ENCODE results near the gene IL4. TPM values are rescaled to one million over a fixed set of nuclear protein-coding genes. Genes with fewer than 3 reads are reported as not detected.

The IL4 gene
- total and polyA plus RNA-seq, 2 experiments from 2014 or later, result not detected

DNA sequence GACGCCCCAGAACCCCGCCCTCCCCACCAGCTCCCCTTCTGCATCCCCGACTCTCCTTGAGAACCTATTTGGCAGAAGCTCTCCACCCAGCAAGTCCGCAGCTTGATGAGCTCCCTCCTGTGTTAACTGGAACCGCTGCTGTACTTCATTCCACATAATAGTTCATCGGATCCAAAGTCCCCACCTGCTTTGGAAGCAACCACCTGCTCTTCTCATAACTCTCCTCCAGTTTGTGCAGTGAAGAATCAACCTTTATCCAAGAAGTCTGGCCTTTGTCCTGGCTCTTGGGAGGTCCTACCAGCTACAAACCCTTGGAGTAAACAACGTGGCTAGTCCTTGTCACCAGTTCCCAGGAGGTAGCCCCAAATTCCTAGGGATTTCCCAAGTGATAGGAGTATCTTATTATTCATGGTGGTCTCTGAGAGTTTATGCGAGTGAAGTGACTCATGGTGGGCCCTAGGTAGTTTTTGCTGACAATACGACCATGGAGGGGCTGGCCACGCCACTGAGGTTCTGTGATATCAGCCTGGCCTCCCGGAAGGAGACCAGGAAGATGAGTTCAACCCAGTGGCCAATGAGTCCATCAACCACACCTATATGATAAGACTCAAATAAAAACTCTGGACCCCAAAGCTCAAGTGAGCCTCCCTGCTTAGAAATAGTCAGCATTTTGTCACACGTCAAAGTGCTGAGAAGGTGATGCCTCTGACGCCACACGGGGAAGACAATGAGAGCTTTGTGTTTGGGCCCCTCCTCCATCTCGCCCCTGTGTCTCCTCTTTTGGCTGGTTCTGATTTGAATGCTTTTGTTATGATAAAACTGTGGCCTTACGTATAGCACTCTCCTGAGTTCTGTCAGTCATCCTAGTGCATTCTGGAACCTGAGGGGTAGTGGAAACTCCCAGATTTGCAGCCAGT is 3.6 kb upstream of the IL4 start (continued):
- TF ChIP-seq STAT1 (IDR thresholded peaks at IDR 0.05; ENCODE audit: unreplicated experiment) (no peak), JUNB (IDR thresholded peaks at IDR 0.05; ENCODE audit: unreplicated experiment) (no peak), NANOG (IDR thresholded peaks at IDR 0.05; ENCODE audit: borderline replicate concordance) (no peak), CREB1 (CRISPR knock-in tag; IDR thresholded peaks at IDR 0.05; ENCODE audit: low read depth) (no peak)
- TF ChIP-seq, protein P1, sequence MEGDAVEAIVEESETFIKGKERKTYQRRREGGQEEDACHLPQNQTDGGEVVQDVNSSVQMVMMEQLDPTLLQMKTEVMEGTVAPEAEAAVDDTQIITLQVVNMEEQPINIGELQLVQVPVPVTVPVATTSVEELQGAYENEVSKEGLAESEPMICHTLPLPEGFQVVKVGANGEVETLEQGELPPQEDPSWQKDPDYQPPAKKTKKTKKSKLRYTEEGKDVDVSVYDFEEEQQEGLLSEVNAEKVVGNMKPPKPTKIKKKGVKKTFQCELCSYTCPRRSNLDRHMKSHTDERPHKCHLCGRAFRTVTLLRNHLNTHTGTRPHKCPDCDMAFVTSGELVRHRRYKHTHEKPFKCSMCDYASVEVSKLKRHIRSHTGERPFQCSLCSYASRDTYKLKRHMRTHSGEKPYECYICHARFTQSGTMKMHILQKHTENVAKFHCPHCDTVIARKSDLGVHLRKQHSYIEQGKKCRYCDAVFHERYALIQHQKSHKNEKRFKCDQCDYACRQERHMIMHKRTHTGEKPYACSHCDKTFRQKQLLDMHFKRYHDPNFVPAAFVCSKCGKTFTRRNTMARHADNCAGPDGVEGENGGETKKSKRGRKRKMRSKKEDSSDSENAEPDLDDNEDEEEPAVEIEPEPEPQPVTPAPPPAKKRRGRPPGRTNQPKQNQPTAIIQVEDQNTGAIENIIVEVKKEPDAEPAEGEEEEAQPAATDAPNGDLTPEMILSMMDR (conservative IDR thresholded peaks at IDR 0.05; ENCODE audit: low read depth in 2 of 2), result no peak

DNA sequence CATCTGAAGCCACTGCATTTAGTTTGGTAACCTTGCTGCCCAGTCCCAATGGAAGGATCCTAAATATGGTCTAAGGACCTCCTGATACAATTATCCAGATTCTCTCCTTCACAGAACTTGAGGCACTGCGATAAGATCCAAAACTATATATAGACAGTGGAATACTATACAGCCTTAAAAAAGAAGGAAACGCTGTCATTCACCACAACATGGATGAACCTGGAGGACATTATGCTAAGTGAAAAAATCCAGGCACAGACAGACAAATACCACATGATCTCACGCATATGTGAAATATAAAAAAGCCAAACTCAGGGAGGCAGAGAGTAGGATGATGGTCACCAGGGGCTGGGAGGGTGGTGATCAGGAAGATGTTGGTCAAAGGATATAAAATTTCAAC is 2.8 kb upstream of the IL4 start:
- peaks cover 3% of the 10 kb centered on the region; the same call in 1 of the 3 replicates for H3K4me1 Mint-ChIP-seq
- Histone ChIP-seq H3K4me1 (ENCODE audit: insufficient read depth) (no peaks in the 10 kb centered on the region), H3K36me3 (ENCODE audit: insufficient read depth) (no peaks in the 10 kb centered on the region), H3K79me2 (replicated peaks; ENCODE audit: insufficient read depth) (no peaks in the 10 kb centered on the region), H3K27me3 (ENCODE audit: insufficient read depth) (no peaks in the 10 kb centered on the region), H2AFZ (no peak overlapping the region), H3K4me3 (no peak overlapping the region), H3K9me2 (ENCODE audit: insufficient read depth) (peaks cover 2% of the 10 kb centered on the region; the same call in 1 of the 2 replicates), H3K4me2 (no peak overlapping the region), H4K20me1 (replicated peaks; ENCODE audit: insufficient read depth) (no peaks in the 10 kb centered on the region), H3K27ac (ENCODE audit: low read depth) (no peak overlapping the region), H3F3A (replicated peaks; ENCODE audit: low read depth) (no peaks in the 10 kb centered on the region)
- H3K27me3 Mint-ChIP-seq (ENCODE audit: insufficient read depth, low read depth, poor library complexity), result peaks cover 7% of the 10 kb centered on the region
- no peak overlapping the region for H3K27ac Mint-ChIP-seq
- H3K4me3 Mint-ChIP-seq, result no peak overlapping the region
- ATAC-seq (no peak), DNase-seq (ENCODE audit: low spot score) (no peak)
- H3K36me3 Mint-ChIP-seq (ENCODE audit: low read depth), result no peaks in the 10 kb centered on the region; the same call in 2 of the 3 replicates
- H3K9me3 Mint-ChIP-seq, result no peaks in the 10 kb centered on the region; the same call in 2 of the 3 replicates
- TF ChIP-seq ZNF114 (CRISPR knock-in tag; IDR thresholded peaks at IDR 0.05) (no peak), EZH2phosphoT487 (IDR thresholded peaks at IDR 0.05; ENCODE audit: unreplicated experiment) (no peak), NANOG (IDR thresholded peaks at IDR 0.05; ENCODE audit: borderline replicate concordance) (no peak)
- TF ChIP-seq, protein P2, sequence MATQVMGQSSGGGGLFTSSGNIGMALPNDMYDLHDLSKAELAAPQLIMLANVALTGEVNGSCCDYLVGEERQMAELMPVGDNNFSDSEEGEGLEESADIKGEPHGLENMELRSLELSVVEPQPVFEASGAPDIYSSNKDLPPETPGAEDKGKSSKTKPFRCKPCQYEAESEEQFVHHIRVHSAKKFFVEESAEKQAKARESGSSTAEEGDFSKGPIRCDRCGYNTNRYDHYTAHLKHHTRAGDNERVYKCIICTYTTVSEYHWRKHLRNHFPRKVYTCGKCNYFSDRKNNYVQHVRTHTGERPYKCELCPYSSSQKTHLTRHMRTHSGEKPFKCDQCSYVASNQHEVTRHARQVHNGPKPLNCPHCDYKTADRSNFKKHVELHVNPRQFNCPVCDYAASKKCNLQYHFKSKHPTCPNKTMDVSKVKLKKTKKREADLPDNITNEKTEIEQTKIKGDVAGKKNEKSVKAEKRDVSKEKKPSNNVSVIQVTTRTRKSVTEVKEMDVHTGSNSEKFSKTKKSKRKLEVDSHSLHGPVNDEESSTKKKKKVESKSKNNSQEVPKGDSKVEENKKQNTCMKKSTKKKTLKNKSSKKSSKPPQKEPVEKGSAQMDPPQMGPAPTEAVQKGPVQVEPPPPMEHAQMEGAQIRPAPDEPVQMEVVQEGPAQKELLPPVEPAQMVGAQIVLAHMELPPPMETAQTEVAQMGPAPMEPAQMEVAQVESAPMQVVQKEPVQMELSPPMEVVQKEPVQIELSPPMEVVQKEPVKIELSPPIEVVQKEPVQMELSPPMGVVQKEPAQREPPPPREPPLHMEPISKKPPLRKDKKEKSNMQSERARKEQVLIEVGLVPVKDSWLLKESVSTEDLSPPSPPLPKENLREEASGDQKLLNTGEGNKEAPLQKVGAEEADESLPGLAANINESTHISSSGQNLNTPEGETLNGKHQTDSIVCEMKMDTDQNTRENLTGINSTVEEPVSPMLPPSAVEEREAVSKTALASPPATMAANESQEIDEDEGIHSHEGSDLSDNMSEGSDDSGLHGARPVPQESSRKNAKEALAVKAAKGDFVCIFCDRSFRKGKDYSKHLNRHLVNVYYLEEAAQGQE (IDR thresholded peaks at IDR 0.05; ENCODE audit: unreplicated experiment), result no peak
- TF ChIP-seq, protein P3, sequence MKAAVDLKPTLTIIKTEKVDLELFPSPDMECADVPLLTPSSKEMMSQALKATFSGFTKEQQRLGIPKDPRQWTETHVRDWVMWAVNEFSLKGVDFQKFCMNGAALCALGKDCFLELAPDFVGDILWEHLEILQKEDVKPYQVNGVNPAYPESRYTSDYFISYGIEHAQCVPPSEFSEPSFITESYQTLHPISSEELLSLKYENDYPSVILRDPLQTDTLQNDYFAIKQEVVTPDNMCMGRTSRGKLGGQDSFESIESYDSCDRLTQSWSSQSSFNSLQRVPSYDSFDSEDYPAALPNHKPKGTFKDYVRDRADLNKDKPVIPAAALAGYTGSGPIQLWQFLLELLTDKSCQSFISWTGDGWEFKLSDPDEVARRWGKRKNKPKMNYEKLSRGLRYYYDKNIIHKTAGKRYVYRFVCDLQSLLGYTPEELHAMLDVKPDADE (IDR thresholded peaks at IDR 0.05), result no peak
- TF ChIP-seq, protein P4, sequence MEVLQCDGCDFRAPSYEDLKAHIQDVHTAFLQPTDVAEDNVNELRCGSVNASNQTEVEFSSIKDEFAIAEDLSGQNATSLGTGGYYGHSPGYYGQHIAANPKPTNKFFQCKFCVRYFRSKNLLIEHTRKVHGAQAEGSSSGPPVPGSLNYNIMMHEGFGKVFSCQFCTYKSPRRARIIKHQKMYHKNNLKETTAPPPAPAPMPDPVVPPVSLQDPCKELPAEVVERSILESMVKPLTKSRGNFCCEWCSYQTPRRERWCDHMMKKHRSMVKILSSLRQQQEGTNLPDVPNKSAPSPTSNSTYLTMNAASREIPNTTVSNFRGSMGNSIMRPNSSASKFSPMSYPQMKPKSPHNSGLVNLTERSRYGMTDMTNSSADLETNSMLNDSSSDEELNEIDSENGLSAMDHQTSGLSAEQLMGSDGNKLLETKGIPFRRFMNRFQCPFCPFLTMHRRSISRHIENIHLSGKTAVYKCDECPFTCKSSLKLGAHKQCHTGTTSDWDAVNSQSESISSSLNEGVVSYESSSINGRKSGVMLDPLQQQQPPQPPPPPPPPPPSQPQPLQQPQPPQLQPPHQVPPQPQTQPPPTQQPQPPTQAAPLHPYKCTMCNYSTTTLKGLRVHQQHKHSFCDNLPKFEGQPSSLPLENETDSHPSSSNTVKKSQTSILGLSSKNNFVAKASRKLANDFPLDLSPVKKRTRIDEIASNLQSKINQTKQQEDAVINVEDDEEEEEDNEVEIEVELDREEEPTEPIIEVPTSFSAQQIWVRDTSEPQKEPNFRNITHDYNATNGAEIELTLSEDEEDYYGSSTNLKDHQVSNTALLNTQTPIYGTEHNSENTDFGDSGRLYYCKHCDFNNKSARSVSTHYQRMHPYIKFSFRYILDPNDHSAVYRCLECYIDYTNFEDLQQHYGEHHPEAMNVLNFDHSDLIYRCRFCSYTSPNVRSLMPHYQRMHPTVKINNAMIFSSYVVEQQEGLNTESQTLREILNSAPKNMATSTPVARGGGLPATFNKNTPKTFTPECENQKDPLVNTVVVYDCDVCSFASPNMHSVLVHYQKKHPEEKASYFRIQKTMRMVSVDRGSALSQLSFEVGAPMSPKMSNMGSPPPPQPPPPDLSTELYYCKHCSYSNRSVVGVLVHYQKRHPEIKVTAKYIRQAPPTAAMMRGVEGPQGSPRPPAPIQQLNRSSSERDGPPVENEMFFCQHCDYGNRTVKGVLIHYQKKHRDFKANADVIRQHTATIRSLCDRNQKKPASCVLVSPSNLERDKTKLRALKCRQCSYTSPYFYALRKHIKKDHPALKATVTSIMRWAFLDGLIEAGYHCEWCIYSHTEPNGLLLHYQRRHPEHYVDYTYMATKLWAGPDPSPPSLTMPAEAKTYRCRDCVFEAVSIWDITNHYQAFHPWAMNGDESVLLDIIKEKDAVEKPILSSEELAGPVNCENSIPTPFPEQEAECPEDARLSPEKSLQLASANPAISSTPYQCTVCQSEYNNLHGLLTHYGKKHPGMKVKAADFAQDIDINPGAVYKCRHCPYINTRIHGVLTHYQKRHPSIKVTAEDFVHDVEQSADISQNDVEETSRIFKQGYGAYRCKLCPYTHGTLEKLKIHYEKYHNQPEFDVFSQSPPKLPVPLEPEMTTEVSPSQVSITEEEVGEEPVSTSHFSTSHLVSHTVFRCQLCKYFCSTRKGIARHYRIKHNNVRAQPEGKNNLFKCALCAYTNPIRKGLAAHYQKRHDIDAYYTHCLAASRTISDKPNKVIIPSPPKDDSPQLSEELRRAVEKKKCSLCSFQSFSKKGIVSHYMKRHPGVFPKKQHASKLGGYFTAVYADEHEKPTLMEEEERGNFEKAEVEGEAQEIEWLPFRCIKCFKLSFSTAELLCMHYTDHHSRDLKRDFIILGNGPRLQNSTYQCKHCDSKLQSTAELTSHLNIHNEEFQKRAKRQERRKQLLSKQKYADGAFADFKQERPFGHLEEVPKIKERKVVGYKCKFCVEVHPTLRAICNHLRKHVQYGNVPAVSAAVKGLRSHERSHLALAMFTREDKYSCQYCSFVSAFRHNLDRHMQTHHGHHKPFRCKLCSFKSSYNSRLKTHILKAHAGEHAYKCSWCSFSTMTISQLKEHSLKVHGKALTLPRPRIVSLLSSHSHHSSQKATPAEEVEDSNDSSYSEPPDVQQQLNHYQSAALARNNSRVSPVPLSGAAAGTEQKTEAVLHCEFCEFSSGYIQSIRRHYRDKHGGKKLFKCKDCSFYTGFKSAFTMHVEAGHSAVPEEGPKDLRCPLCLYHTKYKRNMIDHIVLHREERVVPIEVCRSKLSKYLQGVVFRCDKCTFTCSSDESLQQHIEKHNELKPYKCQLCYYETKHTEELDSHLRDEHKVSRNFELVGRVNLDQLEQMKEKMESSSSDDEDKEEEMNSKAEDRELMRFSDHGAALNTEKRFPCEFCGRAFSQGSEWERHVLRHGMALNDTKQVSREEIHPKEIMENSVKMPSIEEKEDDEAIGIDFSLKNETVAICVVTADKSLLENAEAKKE (CRISPR knock-in tag; IDR thresholded peaks at IDR 0.05), result no peak
